CD4-positive, alpha-beta T cell treated with Interleukin-6 for 4 hours (primary cell): ENCODE results near the gene CDON.
A peak's percentile ranks its signal among the peaks of the same experiment; 100 is the strongest.

ENCODE experiments used
- DNase-seq: peaks from one replicate; pipeline ENCODE4 v3.0.0-alpha.2; 2020; ENCODE audit warnings: mixed read lengths

Gene CDON

GRCh38 chr11:125941619-125942611 lies 120.8 kb downstream of the CDON start:
- peak; percentile 57 for DNase-seq

- DNase-seq = no peak
Measured at GRCh38 chr11:125941267-125941618, 121.4 kb downstream of the CDON start.

- DNase-seq = no peak
Measured at GRCh38 chr11:125940145-125940544, 122.5 kb downstream of the CDON start.

GRCh38 chr11:125939081-125939521 lies 123.6 kb downstream of the CDON start:
- DNase-seq = no peak

- no peak for DNase-seq
Measured at GRCh38 chr11:125938418-125938817, 124.2 kb downstream of the CDON start.

GRCh38 chr11:125935618-125936199 lies 127.0 kb downstream of the CDON start:
- no peak for DNase-seq

GRCh38 chr11:125935056-125935455 lies 127.6 kb downstream of the CDON start:
- DNase-seq = no peak

- no peak for DNase-seq
Measured at GRCh38 chr11:125934473-125934872, 128.2 kb downstream of the CDON start.

GRCh38 chr11:125933030-125933813 lies 129.4 kb downstream of the CDON start:
- no peak for DNase-seq

GRCh38 chr11:125932301-125932700 lies 130.4 kb downstream of the CDON start:
- DNase-seq = no peak

GRCh38 chr11:125931668-125932067 lies 131.0 kb downstream of the CDON start:
- DNase-seq = no peak

- DNase-seq = no peak
Measured at GRCh38 chr11:125931116-125931515, 131.6 kb downstream of the CDON start.

GRCh38 chr11:125930076-125930450 lies 132.6 kb downstream of the CDON start:
- DNase-seq = no peak

GRCh38 chr11:125929445-125930075 lies 133.1 kb downstream of the CDON start:
- no peak for DNase-seq

- no peak for DNase-seq
Measured at GRCh38 chr11:125926682-125927081, 136.0 kb downstream of the CDON start.

- no peak for DNase-seq
Measured at GRCh38 chr11:125925804-125926203, 136.9 kb downstream of the CDON start.

GRCh38 chr11:125925247-125925740 lies 137.4 kb downstream of the CDON start:
- no peak for DNase-seq

GRCh38 chr11:125924384-125925007 lies 138.2 kb downstream of the CDON start:
- no peak for DNase-seq

GRCh38 chr11:125923633-125924032 lies 139.0 kb downstream of the CDON start:
- no peak for DNase-seq

GRCh38 chr11:125923012-125923579 lies 139.6 kb downstream of the CDON start:
- peak; percentile 59 for DNase-seq

GRCh38 chr11:125922156-125922555 lies 140.5 kb downstream of the CDON start:
- DNase-seq = no peak

- no peak for DNase-seq
Measured at GRCh38 chr11:125921042-125921441, 141.6 kb downstream of the CDON start.
